ENCODE measurements around the gene SPR.

DNA sequence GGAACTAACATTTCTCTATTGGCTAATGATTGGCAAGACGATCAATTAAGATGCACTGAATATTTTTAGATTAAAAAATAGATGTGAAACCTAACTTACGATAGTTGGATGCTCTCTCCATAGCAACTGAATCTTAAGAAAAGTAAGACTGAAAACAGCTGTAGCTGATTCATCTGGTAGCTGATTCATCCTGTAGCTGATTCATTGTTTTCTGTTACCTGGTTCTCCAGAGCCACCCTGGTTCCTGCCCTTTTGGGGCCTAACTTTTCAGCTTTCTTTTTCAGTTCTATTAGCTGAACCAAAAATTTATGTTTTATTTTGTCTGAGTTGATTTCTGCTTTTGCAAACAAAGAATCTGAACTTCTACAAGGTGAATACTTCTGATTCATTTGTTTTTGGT lies 22.7 kb upstream of the SPR start:
- TF ChIP-seq, protein P1, sequence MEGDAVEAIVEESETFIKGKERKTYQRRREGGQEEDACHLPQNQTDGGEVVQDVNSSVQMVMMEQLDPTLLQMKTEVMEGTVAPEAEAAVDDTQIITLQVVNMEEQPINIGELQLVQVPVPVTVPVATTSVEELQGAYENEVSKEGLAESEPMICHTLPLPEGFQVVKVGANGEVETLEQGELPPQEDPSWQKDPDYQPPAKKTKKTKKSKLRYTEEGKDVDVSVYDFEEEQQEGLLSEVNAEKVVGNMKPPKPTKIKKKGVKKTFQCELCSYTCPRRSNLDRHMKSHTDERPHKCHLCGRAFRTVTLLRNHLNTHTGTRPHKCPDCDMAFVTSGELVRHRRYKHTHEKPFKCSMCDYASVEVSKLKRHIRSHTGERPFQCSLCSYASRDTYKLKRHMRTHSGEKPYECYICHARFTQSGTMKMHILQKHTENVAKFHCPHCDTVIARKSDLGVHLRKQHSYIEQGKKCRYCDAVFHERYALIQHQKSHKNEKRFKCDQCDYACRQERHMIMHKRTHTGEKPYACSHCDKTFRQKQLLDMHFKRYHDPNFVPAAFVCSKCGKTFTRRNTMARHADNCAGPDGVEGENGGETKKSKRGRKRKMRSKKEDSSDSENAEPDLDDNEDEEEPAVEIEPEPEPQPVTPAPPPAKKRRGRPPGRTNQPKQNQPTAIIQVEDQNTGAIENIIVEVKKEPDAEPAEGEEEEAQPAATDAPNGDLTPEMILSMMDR (IDR thresholded peaks at IDR 0.05; ENCODE audit: low read depth, low read length), result no peak
- TF ChIP-seq EZH2phosphoT487 (IDR thresholded peaks at IDR 0.05; ENCODE audit: low read depth), result no peak

Measured in OCI-LY3 (cell line).